ENCODE results near the gene KCNK3.
A peak's percentile ranks its signal among the peaks of the same experiment; 100 is the strongest.
"Not testable (repeated sequence)": the region's sequence is repeated elsewhere in the genome, so short reads cannot be mapped to it uniquely, and the experiment has no call there.

The KCNK3 gene

GRCh38 chr2:26760991-26761390 is 68.5 kb downstream of the KCNK3 start:
- not testable (repeated sequence) for DNase-seq

GRCh38 chr2:26763019-26763418 is 70.5 kb downstream of the KCNK3 start:
- no peak for DNase-seq

GRCh38 chr2:26764078-26764887 is 71.8 kb downstream of the KCNK3 start, which contains the start of gene SLC35F6:
TSS of gene SLC35F6 (plus strand) at chr2:26764284. CDS start at chr2:26764350, 66 bp downstream.
- DNase-seq = peak; percentile 94

GRCh38 chr2:26764906-26765305 is 72.4 kb downstream of the KCNK3 start:
- peak; percentile 37 for DNase-seq

GRCh38 chr2:26765475-26766200 is 73.1 kb downstream of the KCNK3 start:
- DNase-seq = no peak

- DNase-seq = no peak
Observed at GRCh38 chr2:26767129-26767528, 74.6 kb downstream of the KCNK3 start.

GRCh38 chr2:26767894-26768487 is 75.5 kb downstream of the KCNK3 start:
- no peak for DNase-seq

GRCh38 chr2:26768759-26769088 is 76.2 kb downstream of the KCNK3 start:
- DNase-seq = no peak

- DNase-seq = peak; percentile 96
Observed at GRCh38 chr2:26769089-26769761, 76.7 kb downstream of the KCNK3 start.

- peak; percentile 74 for DNase-seq
Observed at GRCh38 chr2:26770986-26771586, 78.6 kb downstream of the KCNK3 start.

- DNase-seq = peak; percentile 75
Observed at GRCh38 chr2:26772064-26773001, 79.8 kb downstream of the KCNK3 start.

- DNase-seq = no peak
Observed at GRCh38 chr2:26776195-26776800, 83.8 kb downstream of the KCNK3 start.

GRCh38 chr2:26778098-26778497 is 85.6 kb downstream of the KCNK3 start:
- no peak for DNase-seq

GRCh38 chr2:26778507-26778906 is 86.0 kb downstream of the KCNK3 start:
- DNase-seq = no peak

GRCh38 chr2:26780203-26780760 is 87.8 kb downstream of the KCNK3 start:
- no peak for DNase-seq

All from suppressor macrophage treated with lipopolysaccharide for 4 hours (primary cell).